Endothelial cell of umbilical vein (primary cell): ENCODE data around the gene RAB40C.

ENCODE experiments used
- CTCF ChIP-seq, 2 donors: IDR thresholded peaks; 1 replicate in 1 of 2; 2 replicates in 1 of 2; pipeline ENCODE4 v1.5.1; 2011; ENCODE audit warnings: low read length in 2 of 2, mild to moderate bottlenecking in 2 of 2, moderate library complexity in 2 of 2, control low read depth in 1 of 2, inconsistent platforms in 1 of 2, low read depth in 1 of 2; ENCODE audit not compliant: insufficient read depth in 1 of 2; ENCODE audit errors: extremely low read depth in 1 of 2
- EZH2 ChIP-seq: IDR thresholded peaks from 2 replicates; pipeline ENCODE4 v1.6.1; 2012; ENCODE audit warnings: borderline replicate concordance, low read depth, mild to moderate bottlenecking, moderate library complexity, low read length, inconsistent platforms; ENCODE audit not compliant: severe bottlenecking
- FOS ChIP-seq: IDR thresholded peaks from 2 replicates; pipeline ENCODE4 v1.6.1; 2011; ENCODE audit warnings: mild to moderate bottlenecking, low read length, moderate library complexity, borderline replicate concordance; ENCODE audit not compliant: insufficient read depth
- GATA2 ChIP-seq: IDR thresholded peaks from 2 replicates; pipeline ENCODE4 v1.7.0; 2011; ENCODE audit warnings: low read depth, mild to moderate bottlenecking, moderate library complexity, mixed read lengths, low read length; ENCODE audit not compliant: insufficient read length, insufficient read depth
- JUN ChIP-seq: IDR thresholded peaks from 2 replicates; pipeline ENCODE4 v1.6.1; 2011; ENCODE audit warnings: borderline replicate concordance, low read depth; ENCODE audit not compliant: insufficient read length, insufficient read depth
- MAX ChIP-seq: IDR thresholded peaks from 2 replicates; pipeline ENCODE4 v1.6.1; 2011; ENCODE audit not compliant: insufficient read depth, insufficient read length
- MYC ChIP-seq: IDR thresholded peaks from one replicate; pipeline ENCODE4 v1.6.1; 2011; ENCODE audit warnings: mild to moderate bottlenecking, low read depth, low read length
- POLR2A ChIP-seq: IDR thresholded peaks from 2 replicates; pipeline ENCODE4 v1.6.1; 2012; ENCODE audit warnings: low read depth, mild to moderate bottlenecking, control low read depth, low read length
- POLR2AphosphoS5 ChIP-seq: IDR thresholded peaks from 2 replicates; pipeline ENCODE4 v1.6.1; 2012; ENCODE audit warnings: low read depth, mild to moderate bottlenecking, control low read depth, low read length, moderate library complexity; ENCODE audit not compliant: insufficient read depth

GRCh38 chr16:609316-609715 is 19.4 kb downstream of the RAB40C start:
- TF ChIP-seq EZH2 = no peak
- no peak for TF ChIP-seq CTCF (IDR thresholded peaks at IDR 0.05; ENCODE audit: extremely low read depth in 1 of 2, insufficient read depth in 1 of 2, low read depth in 1 of 2, low read length in 2 of 2)
- no peak for TF ChIP-seq MYC
- TF ChIP-seq POLR2A = no peak
- no peak for TF ChIP-seq POLR2AphosphoS5
- TF ChIP-seq FOS = no peak
- no peak for TF ChIP-seq MAX
- no peak for TF ChIP-seq JUN
- TF ChIP-seq GATA2 = no peak
